Measurements from ENCODE around the gene C1QL4. TPM values are rescaled to one million over a fixed set of nuclear protein-coding genes. Genes with fewer than 3 reads are reported as not detected.

Gene C1QL4
- total and polyA plus RNA-seq, 9 of the 15 experiments (the other 6 are each of a cell fraction or from before 2014, with no cell fraction given), result 0.08 to 2.1 (median 0.31) TPM

- TF ChIP-seq ZNF175 (CRISPR knock-in tag; IDR thresholded peaks at IDR 0.05; ENCODE audit: low read depth), result no peak
- no peak for TF ChIP-seq FOXK2 (conservative IDR thresholded peaks at IDR 0.05 in 1 of 2, IDR thresholded peaks at IDR 0.05 in 1 of 2; ENCODE audit: low read depth in 2 of 2)
- TF ChIP-seq TCFL5 (CRISPR knock-in tag; conservative IDR thresholded peaks at IDR 0.05), result no peak
- TF ChIP-seq ZNF239 (CRISPR knock-in tag; IDR thresholded peaks at IDR 0.05), result no peak
- no peak; the same call in 1 of the 2 replicates for TF ChIP-seq SUPT5H (IDR thresholded peaks at IDR 0.05)
- TF ChIP-seq ZFX (CRISPR knock-in tag; IDR thresholded peaks at IDR 0.05), result peak; percentile 43; the same call in 1 of the 2 replicates
- no peak for TF ChIP-seq ELF2 (CRISPR knock-in tag; IDR thresholded peaks at IDR 0.05)
- no peak for TF ChIP-seq ZNF449 (CRISPR knock-in tag; IDR thresholded peaks at IDR 0.05)
- no peak for TF ChIP-seq CEBPG (CRISPR knock-in tag; IDR thresholded peaks at IDR 0.05)
- TF ChIP-seq CEBPG (tag; conservative IDR thresholded peaks at IDR 0.05 in 1 of 2, IDR thresholded peaks at IDR 0.05 in 1 of 2), result no peak
- no peak for TF ChIP-seq POLR2H (tag; IDR thresholded peaks at IDR 0.05; ENCODE audit: low read depth)
- TF ChIP-seq SETDB1 (IDR thresholded peaks at IDR 0.05; ENCODE audit: low read length), result no peak
- no peak for TF ChIP-seq PHB (CRISPR knock-in tag; IDR thresholded peaks at IDR 0.05)
- TF ChIP-seq PHF21A (IDR thresholded peaks at IDR 0.05; ENCODE audit: borderline replicate concordance, low read depth), result 0 out of 2 replicates have a peak, but pooled peaks have one; percentile 11
- TF ChIP-seq SIN3B (IDR thresholded peaks at IDR 0.05; ENCODE audit: low read depth), result no peak
- 0 out of 2 replicates have a peak, but pooled peaks have one; percentile 35 for TF ChIP-seq ZNF511 (CRISPR knock-in tag; IDR thresholded peaks at IDR 0.05)
- no peak for TF ChIP-seq SLC30A9 (CRISPR knock-in tag; IDR thresholded peaks at IDR 0.05)
- TF ChIP-seq ZC3H11A (IDR thresholded peaks at IDR 0.05; ENCODE audit: low read depth, low read length), result no peak
- no peak; a peak in 1 of 4 replicates for TF ChIP-seq FOXA3 (CRISPR knock-in tag; conservative IDR thresholded peaks at IDR 0.05 in 1 of 2, IDR thresholded peaks at IDR 0.05 in 1 of 2)
- no peak for TF ChIP-seq SMAD1 (IDR thresholded peaks at IDR 0.05; ENCODE audit: low read depth, low read length, partially characterized antibody)
- no peak for TF ChIP-seq PRPF4 (IDR thresholded peaks at IDR 0.05; ENCODE audit: insufficient read depth, low read depth, low read length, poor library complexity, severe bottlenecking)
- TF ChIP-seq TBL1XR1 (IDR thresholded peaks at IDR 0.05; ENCODE audit: low read length in 2 of 2), result no peak
- no peak for TF ChIP-seq KLF1 (tag; IDR thresholded peaks at IDR 0.05)
- no peak for TF ChIP-seq HCFC1 (IDR thresholded peaks at IDR 0.05; ENCODE audit: low read depth, low read length)
- TF ChIP-seq TAF15 (IDR thresholded peaks at IDR 0.05; ENCODE audit: low read depth, low read length), result no peak
- TF ChIP-seq GTF2F1 (IDR thresholded peaks at IDR 0.05; ENCODE audit: low read depth, low read length), result no peak
Observed at GRCh38 chr12:49336645-49337584, at the start of gene C1QL4 (continued).

Data from K562 (cell line).